Liver (tissue), 9 donors: Measurements from ENCODE around the gene SRGAP1. TPM values are rescaled to one million over a fixed set of nuclear protein-coding genes. Genes with fewer than 3 reads are reported as not detected.

Experiments
- DNase-seq: peaks from one replicate; pipeline ENCODE4 v3.0.0-alpha.2; 2017; ENCODE audit warnings: low spot score
- H3K27ac ChIP-seq, 2 donors: one replicate each; pipeline ENCODE4 v1.7.0; 2013; ENCODE audit warnings: inconsistent platforms in 2 of 2, low read length in 2 of 2, control low read depth in 1 of 2, low read depth in 1 of 2, mild to moderate bottlenecking in 1 of 2
- H3K27me3 ChIP-seq, 4 donors: one replicate each; pipeline versions ENCODE4 v1.6.1 to v1.7.0; 2013; ENCODE audit warnings: low read length in 3 of 4, inconsistent platforms in 1 of 4, mild to moderate bottlenecking in 1 of 4, moderate library complexity in 1 of 4; ENCODE audit not compliant: control insufficient read depth in 4 of 4, insufficient read depth in 4 of 4
- H3K36me3 ChIP-seq, 4 donors: one replicate each; pipeline versions ENCODE4 v1.6.1 to v1.7.0; 2013; ENCODE audit warnings: low read length in 3 of 4, mild to moderate bottlenecking in 3 of 4, low read depth in 1 of 4, moderate library complexity in 1 of 4; ENCODE audit not compliant: control insufficient read depth in 4 of 4, insufficient read depth in 3 of 4
- H3K4me1 ChIP-seq, 4 donors: one replicate each; pipeline versions ENCODE4 v1.6.1 to v1.7.0; 2013; ENCODE audit warnings: low read length in 3 of 4, mild to moderate bottlenecking in 3 of 4, moderate library complexity in 1 of 4; ENCODE audit not compliant: control insufficient read depth in 4 of 4, insufficient read depth in 4 of 4
- H3K4me3 ChIP-seq, 3 donors: one replicate each; pipeline versions ENCODE4 v1.6.1 to v1.7.0; 2013; ENCODE audit warnings: low read length in 3 of 3, control low read depth in 1 of 3, low read depth in 1 of 3, mild to moderate bottlenecking in 1 of 3
- H3K9ac ChIP-seq, 2 donors: one replicate each; pipeline ENCODE4 v1.7.0; 2013; ENCODE audit warnings: low read length in 2 of 2, mild to moderate bottlenecking in 2 of 2, moderate library complexity in 2 of 2, control low read depth in 1 of 2, low read depth in 1 of 2
- H3K9me3 ChIP-seq, 4 donors: one replicate each; pipeline versions ENCODE4 v1.6.1 to v1.7.0; 2013; ENCODE audit warnings: low read length in 3 of 4; ENCODE audit not compliant: control insufficient read depth in 4 of 4
- ATF3 ChIP-seq: IDR thresholded peaks from 2 replicates; pipeline ENCODE4 v1.6.1; 2016; ENCODE audit warnings: antibody characterized with exemption
- EGR1 ChIP-seq, 2 donors: IDR thresholded peaks; 2 replicates each; pipeline ENCODE4 v1.6.1; 2016 to 2018; ENCODE audit warnings: antibody characterized with exemption in 2 of 2, low read depth in 2 of 2
- FOXA1 ChIP-seq: IDR thresholded peaks from 2 replicates; pipeline ENCODE4 v1.6.1; 2016; ENCODE audit warnings: antibody characterized with exemption
- FOXA2 ChIP-seq: IDR thresholded peaks from 2 replicates; pipeline ENCODE4 v1.6.1; 2016; ENCODE audit warnings: antibody characterized with exemption
- GABPA ChIP-seq, 2 donors: IDR thresholded peaks in 1 of 2; conservative IDR thresholded peaks in 1 of 2; 2 replicates each; pipeline ENCODE4 v1.6.1; 2016; ENCODE audit warnings: antibody characterized with exemption in 2 of 2, mild to moderate bottlenecking in 1 of 2, moderate library complexity in 1 of 2
- HNF4A ChIP-seq, 2 donors: conservative IDR thresholded peaks; 2 replicates each; pipeline ENCODE4 v1.6.1; 2016; ENCODE audit warnings: antibody characterized with exemption in 2 of 2, mild to moderate bottlenecking in 2 of 2
- HNF4G ChIP-seq: IDR thresholded peaks from 2 replicates; pipeline ENCODE4 v1.6.1; 2016; ENCODE audit warnings: antibody characterized with exemption
- JUND ChIP-seq, 2 donors: IDR thresholded peaks; 2 replicates each; pipeline ENCODE4 v1.6.1; 2016; ENCODE audit warnings: antibody characterized with exemption in 2 of 2
- MAX ChIP-seq: IDR thresholded peaks from 2 replicates; pipeline ENCODE4 v1.6.1; 2016; ENCODE audit warnings: antibody characterized with exemption
- NR2F2 ChIP-seq: IDR thresholded peaks from 2 replicates; pipeline ENCODE4 v1.6.1; 2016; ENCODE audit warnings: antibody characterized with exemption
- RAD21 ChIP-seq, 2 donors: IDR thresholded peaks; 2 replicates each; pipeline ENCODE4 v1.6.1; 2016; ENCODE audit warnings: antibody characterized with exemption in 2 of 2, mild to moderate bottlenecking in 2 of 2
- RXRA ChIP-seq, 2 donors: IDR thresholded peaks; 2 replicates each; pipeline ENCODE4 v1.6.1; 2017 to 2018; ENCODE audit warnings: antibody characterized with exemption in 2 of 2, mild to moderate bottlenecking in 1 of 2
- SP1 ChIP-seq: IDR thresholded peaks from 2 replicates; pipeline ENCODE4 v1.6.1; 2018; ENCODE audit warnings: antibody characterized with exemption, mild to moderate bottlenecking
- TAF1 ChIP-seq: conservative IDR thresholded peaks from 2 replicates; pipeline ENCODE4 v1.6.1; 2016; ENCODE audit warnings: antibody characterized with exemption, mild to moderate bottlenecking
- YY1 ChIP-seq: IDR thresholded peaks from 2 replicates; pipeline ENCODE4 v1.6.1; 2016; ENCODE audit warnings: antibody characterized with exemption, mild to moderate bottlenecking
- WGBS: extraction: QIAGEN DNeasy Blood & Tissue Kit; methylation state at CpG from one replicate; pipeline ENCODE4 v1.1.7; 2013; 5-methylcytosine and 5-hydroxymethylcytosine counted together
- polyA plus RNA-seq, 2 donors: library from polyadenylated mRNA; stranded (reverse) in 1 of 2; unstranded in 1 of 2; fragments of 200-250 nt in 1 of 2; fragments of >200 nt in 1 of 2; fragmentation: Nextera tagmentation in 1 of 2; extraction: Ambion mirVana in 1 of 2; gene quantifications; one replicate each; pipeline versions ENCODE4 v1.2.1 to v1.2.3, GENCODE V29; 2013 to 2015
- total RNA-seq, 2 donors: library from RNA; depleted of rRNA; stranded (reverse); fragments of >200 nt; gene quantifications; one replicate each; pipeline ENCODE4 v1.2.3, GENCODE V29; 2014
- TF ChIP-seq, protein P1 (sequence below): fragments of 150-350 bp; IDR thresholded peaks from 2 replicates; pipeline ENCODE4 v1.5.1; 2017; ENCODE audit warnings: improper control_type of control experiment, low read depth, low read length; ENCODE audit not compliant: missing input control
- TF ChIP-seq, protein P2 (sequence below): IDR thresholded peaks from 2 replicates; pipeline ENCODE4 v1.6.1; 2016; ENCODE audit warnings: antibody characterized with exemption, mild to moderate bottlenecking
- TF ChIP-seq, protein P3 (sequence below): IDR thresholded peaks from 2 replicates; pipeline ENCODE4 v1.6.1; 2016; ENCODE audit warnings: antibody characterized with exemption
- donor health status: healthy.
- donor health status: healthy.
- donor health status: healthy.
- donor health status: healthy.
- donor health status: healthy.

Gene SRGAP1
- total and polyA plus RNA-seq, 4 donors = 0.28 to 1.3 (median 0.85) TPM

GRCh38 chr12:63855299-63855698 is 10.8 kb downstream of the SRGAP1 start:
- H3K4me1 ChIP-seq = no peaks in the 10 kb centered on the region
- no peak overlapping the region for H3K27ac ChIP-seq
- over 99% methylated on average over 3 of the region's 3 CpGs for WGBS
- TF ChIP-seq RAD21 (IDR thresholded peaks at IDR 0.05) = no peak
- no peak for TF ChIP-seq TAF1
- TF ChIP-seq FOXA1 = no peak
- TF ChIP-seq, protein P1, sequence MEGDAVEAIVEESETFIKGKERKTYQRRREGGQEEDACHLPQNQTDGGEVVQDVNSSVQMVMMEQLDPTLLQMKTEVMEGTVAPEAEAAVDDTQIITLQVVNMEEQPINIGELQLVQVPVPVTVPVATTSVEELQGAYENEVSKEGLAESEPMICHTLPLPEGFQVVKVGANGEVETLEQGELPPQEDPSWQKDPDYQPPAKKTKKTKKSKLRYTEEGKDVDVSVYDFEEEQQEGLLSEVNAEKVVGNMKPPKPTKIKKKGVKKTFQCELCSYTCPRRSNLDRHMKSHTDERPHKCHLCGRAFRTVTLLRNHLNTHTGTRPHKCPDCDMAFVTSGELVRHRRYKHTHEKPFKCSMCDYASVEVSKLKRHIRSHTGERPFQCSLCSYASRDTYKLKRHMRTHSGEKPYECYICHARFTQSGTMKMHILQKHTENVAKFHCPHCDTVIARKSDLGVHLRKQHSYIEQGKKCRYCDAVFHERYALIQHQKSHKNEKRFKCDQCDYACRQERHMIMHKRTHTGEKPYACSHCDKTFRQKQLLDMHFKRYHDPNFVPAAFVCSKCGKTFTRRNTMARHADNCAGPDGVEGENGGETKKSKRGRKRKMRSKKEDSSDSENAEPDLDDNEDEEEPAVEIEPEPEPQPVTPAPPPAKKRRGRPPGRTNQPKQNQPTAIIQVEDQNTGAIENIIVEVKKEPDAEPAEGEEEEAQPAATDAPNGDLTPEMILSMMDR = no peak
- TF ChIP-seq GABPA (IDR thresholded peaks at IDR 0.05 in 1 of 2, conservative IDR thresholded peaks at IDR 0.05 in 1 of 2) = no peak
- TF ChIP-seq NR2F2 = no peak
- no peak for TF ChIP-seq SP1
- no peak for TF ChIP-seq HNF4G
- TF ChIP-seq, protein P2, sequence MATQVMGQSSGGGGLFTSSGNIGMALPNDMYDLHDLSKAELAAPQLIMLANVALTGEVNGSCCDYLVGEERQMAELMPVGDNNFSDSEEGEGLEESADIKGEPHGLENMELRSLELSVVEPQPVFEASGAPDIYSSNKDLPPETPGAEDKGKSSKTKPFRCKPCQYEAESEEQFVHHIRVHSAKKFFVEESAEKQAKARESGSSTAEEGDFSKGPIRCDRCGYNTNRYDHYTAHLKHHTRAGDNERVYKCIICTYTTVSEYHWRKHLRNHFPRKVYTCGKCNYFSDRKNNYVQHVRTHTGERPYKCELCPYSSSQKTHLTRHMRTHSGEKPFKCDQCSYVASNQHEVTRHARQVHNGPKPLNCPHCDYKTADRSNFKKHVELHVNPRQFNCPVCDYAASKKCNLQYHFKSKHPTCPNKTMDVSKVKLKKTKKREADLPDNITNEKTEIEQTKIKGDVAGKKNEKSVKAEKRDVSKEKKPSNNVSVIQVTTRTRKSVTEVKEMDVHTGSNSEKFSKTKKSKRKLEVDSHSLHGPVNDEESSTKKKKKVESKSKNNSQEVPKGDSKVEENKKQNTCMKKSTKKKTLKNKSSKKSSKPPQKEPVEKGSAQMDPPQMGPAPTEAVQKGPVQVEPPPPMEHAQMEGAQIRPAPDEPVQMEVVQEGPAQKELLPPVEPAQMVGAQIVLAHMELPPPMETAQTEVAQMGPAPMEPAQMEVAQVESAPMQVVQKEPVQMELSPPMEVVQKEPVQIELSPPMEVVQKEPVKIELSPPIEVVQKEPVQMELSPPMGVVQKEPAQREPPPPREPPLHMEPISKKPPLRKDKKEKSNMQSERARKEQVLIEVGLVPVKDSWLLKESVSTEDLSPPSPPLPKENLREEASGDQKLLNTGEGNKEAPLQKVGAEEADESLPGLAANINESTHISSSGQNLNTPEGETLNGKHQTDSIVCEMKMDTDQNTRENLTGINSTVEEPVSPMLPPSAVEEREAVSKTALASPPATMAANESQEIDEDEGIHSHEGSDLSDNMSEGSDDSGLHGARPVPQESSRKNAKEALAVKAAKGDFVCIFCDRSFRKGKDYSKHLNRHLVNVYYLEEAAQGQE = no peak
- TF ChIP-seq, protein P3, sequence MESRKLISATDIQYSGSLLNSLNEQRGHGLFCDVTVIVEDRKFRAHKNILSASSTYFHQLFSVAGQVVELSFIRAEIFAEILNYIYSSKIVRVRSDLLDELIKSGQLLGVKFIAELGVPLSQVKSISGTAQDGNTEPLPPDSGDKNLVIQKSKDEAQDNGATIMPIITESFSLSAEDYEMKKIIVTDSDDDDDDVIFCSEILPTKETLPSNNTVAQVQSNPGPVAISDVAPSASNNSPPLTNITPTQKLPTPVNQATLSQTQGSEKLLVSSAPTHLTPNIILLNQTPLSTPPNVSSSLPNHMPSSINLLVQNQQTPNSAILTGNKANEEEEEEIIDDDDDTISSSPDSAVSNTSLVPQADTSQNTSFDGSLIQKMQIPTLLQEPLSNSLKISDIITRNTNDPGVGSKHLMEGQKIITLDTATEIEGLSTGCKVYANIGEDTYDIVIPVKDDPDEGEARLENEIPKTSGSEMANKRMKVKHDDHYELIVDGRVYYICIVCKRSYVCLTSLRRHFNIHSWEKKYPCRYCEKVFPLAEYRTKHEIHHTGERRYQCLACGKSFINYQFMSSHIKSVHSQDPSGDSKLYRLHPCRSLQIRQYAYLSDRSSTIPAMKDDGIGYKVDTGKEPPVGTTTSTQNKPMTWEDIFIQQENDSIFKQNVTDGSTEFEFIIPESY = no peak
- no peak for TF ChIP-seq FOXA2
- no peak for TF ChIP-seq HNF4A (conservative IDR thresholded peaks at IDR 0.05)
- TF ChIP-seq EGR1 (IDR thresholded peaks at IDR 0.05; ENCODE audit: low read depth in 2 of 2) = no peak
- no peak for TF ChIP-seq JUND (IDR thresholded peaks at IDR 0.05)
- no peak for TF ChIP-seq RXRA (IDR thresholded peaks at IDR 0.05)
- TF ChIP-seq MAX = no peak
- TF ChIP-seq ATF3 = no peak
- no peak for TF ChIP-seq YY1
- no peaks in the 10 kb centered on the region for H3K36me3 ChIP-seq
- DNase-seq = no peak
- H3K27me3 ChIP-seq = no peaks in the 10 kb centered on the region
- H3K9ac ChIP-seq = no peak overlapping the region
- H3K4me3 ChIP-seq = no peak overlapping the region
- H3K9me3 ChIP-seq = no peaks in the 10 kb centered on the region
